ENCODE measurements around the gene CENPF. TPM values are rescaled to one million over a fixed set of nuclear protein-coding genes. Genes with fewer than 3 reads are reported as not detected.
"Not testable (repeated sequence)": the region's sequence is repeated elsewhere in the genome, so short reads cannot be mapped to it uniquely, and the experiment has no call there.

CENPF gene
- total RNA-seq, 2 donors from 2014 or later: 4.3 to 17.7 TPM

- ATAC-seq: no peak
- intact Hi-C loops (cut with DNase I, micrococcal nuclease): loop anchor here (5.0 to 10.0 kb wide), 3 partner anchors 196 to 318 kb away; no protein-coding TSS in a partner anchor
- no peak for DNase-seq
Measured at GRCh38 chr1:214583113-214583512, 19.9 kb upstream of the CENPF start.

GRCh38 chr1:214583824-214584554, 19.0 kb upstream of the CENPF start:
- intact Hi-C loops (cut with DNase I, micrococcal nuclease): loop anchor here (5.0 to 10.0 kb wide), 3 partner anchors 197 to 319 kb away; no protein-coding TSS in a partner anchor
- DNase-seq (no peak), ATAC-seq (no peak)

DNA sequence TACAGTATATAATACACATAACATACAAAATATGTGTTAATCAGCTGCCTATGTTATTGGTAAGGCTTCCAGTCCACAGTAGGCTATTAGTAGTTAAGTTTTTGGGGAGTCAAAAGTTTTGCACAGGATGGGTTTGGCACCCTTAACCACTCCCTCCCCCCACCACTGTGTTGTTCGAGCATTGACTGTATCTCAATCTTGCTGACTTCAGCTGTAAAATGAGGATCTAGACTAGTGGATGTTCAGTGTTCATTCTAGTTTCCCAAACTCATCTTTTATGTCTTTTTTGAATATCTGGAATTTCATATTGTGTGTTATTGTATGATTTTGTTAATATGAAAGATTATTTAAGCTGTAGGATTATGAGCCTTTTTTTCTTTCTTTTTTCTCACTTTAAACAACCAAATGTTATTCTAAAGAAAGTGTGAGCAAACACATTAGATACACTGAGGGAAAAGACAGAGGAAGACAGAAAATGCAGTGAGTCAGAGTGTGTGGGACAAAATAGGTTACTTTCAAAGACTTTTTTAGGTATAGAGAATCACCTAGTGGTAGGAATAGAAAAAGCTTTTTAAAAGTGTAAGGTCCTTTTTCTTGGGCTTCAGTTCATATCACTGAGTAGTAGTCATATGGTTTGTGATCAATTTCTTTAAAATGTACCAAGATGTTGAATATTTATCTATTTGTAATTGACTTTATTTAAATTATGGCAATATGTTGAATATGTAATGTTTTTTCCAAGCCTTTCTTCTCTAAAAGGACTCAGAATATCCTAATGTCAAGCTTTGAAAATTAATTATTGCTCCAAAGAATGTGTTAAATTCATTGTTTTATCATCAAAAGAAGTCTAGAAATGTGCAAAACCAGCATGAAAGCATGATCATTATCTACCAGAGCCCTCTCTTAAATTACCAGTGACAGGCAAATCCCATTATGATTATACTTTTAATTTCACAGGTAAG, 17.9 kb upstream of the CENPF start:
- DNase-seq (no peak), ATAC-seq (peak; percentile 72)
- intact Hi-C loops (cut with DNase I, micrococcal nuclease): loop anchor here (5.0 to 10.0 kb wide), 4 partner anchors 198 to 320 kb away; no protein-coding TSS in a partner anchor

- intact Hi-C loops (cut with DNase I, micrococcal nuclease): loop anchor here (5.0 to 10.0 kb wide), 3 partner anchors 252 to 322 kb away; no protein-coding TSS in a partner anchor
- ATAC-seq: no peak
- no peak for DNase-seq
Measured at GRCh38 chr1:214586621-214587020, 16.4 kb upstream of the CENPF start.

GRCh38 chr1:214587165-214587564, 15.8 kb upstream of the CENPF start:
- ATAC-seq: no peak
- intact Hi-C loops (cut with DNase I, micrococcal nuclease): loop anchor here (5.0 to 10.0 kb wide), 3 partner anchors 252 to 322 kb away; no protein-coding TSS in a partner anchor

DNA sequence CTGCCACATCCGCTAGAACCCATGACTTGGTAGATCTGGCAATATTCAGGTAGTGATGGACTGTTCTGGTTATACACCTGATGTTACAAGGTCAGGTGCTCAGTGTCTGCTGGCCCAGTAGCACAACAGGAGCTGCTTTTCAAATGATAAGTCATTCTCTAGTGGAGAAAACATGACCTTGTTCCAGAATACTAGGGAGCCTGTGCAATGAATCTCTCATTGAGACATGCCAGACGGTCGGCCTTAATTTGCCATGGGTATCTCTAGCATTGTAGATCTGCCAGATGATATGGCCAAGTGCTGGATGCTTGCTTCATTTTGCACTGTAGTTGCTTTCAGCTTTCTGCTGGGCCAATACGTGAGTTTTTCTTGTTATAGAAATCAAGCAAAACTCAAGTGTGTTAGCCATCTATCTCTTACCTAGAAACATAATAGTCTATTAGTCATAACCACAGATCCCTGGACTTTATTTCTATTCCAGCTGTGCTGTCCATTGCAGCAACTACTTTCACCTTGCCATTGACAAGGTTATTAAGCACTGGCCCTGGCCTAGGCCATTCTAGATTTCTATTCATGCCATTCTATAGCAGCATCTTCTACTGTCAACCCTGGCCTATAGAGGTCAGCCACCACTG, 13.9 kb upstream of the CENPF start:
- intact Hi-C loops (cut with DNase I, micrococcal nuclease): loop anchor here (5.0 to 10.0 kb wide), 3 partner anchors 254 to 324 kb away; no protein-coding TSS in a partner anchor
- DNase-seq: no peak
- ATAC-seq: no peak

More at GRCh38 chr1:214587165-214587564, 15.8 kb upstream of the CENPF start:
- DNase-seq: no peak

- DNase-seq (no peak), ATAC-seq (no peak)
- intact Hi-C loops (cut with DNase I, micrococcal nuclease): no loop called here
Measured at GRCh38 chr1:214590696-214591095, 12.3 kb upstream of the CENPF start.

GRCh38 chr1:214591918-214592317, 11.1 kb upstream of the CENPF start:
- ATAC-seq; DNase-seq; intact Hi-C loops (cut with DNase I, micrococcal nuclease): not testable (repeated sequence)

- DNase-seq (no peak), ATAC-seq (no peak)
- intact Hi-C loops (cut with DNase I, micrococcal nuclease): no loop called here
Measured at GRCh38 chr1:214593158-214593557, 9.8 kb upstream of the CENPF start.

GRCh38 chr1:214603819-214604252, 841 bp downstream of the CENPF start:
- DNase-seq (no peak), ATAC-seq (peak; percentile 23)
- intact Hi-C loops (cut with DNase I, micrococcal nuclease): no loop called here

DNA sequence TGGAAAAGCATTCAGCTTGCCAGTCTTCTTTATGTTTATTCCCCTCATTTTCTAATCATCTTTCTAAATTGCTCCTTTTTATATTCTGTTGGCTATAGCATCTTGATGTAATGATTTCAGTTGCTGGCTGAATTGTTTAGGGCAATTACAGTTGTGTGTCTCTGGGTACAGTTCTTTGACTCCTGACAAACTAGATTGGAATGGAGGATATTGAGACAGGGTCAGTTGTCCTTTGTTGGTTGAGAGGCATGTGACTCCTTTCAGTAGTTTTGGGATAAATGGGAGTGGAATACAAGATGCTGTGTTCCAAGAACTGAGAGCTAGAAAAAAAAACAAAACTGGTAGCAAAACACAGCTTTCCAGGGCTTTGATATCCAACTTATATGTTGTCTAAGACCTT, 1.5 kb downstream of the CENPF start:
- ATAC-seq (no peak), DNase-seq (no peak)
- intact Hi-C loops (cut with DNase I, micrococcal nuclease): no loop called here

DNA sequence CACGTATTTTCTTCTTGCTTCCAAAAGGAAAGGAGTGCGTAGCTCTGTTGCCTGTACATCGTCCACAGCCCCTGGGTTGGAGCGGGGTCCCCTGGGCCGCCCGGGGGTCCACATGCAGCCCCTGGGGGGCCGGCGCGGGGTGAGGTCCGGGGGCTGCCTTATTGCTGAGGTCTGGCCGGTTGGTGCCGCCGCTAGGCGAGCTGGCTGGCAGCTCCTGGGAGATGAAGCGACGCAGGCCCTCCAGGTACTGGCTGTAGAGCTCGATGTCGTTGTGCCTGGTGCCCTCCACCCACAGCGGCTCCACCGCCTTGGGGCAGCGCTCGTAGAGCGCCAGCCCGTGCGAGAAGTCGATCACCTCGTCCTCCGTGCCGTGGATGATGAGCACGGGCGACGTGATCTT, 2.5 kb downstream of the CENPF start:
- DNase-seq; intact Hi-C loops (cut with DNase I, micrococcal nuclease); ATAC-seq: not testable (repeated sequence)

- DNase-seq; ATAC-seq; intact Hi-C loops (cut with DNase I, micrococcal nuclease): not testable (repeated sequence)
Measured at GRCh38 chr1:214605933-214606925, 3.2 kb downstream of the CENPF start.

- ATAC-seq; DNase-seq; intact Hi-C loops (cut with DNase I, micrococcal nuclease): not testable (repeated sequence)
Measured at GRCh38 chr1:214607492-214608215, 4.7 kb downstream of the CENPF start.

DNA sequence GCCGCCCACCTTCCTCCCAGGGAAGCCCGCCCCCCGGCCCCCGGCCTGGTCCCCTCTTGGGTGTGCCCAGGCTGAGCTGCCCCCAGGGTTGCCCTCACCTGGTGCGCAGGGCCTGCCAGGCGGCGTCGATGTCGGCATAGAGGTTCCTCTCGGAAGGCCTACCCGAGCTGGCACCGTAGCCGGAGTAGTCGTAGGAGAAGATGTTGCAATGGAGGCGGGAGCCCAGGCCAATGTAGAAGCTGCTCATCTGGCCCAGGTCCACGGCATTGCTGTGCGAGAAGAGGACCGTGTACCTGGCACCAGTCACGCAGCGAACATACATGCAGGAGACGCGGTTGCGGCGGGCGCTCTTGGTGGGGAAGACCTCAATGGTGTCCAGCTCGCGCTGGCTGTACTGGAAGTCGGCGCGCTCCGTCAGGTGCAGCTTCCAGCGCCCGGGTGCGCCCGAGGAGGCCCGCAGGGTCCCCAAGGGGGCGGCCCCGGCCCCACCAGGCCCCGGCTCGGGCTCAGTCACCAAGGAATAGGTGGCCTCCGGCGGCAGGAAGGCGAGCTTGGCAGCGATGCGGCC, 5.3 kb downstream of the CENPF start:
- DNase-seq; ATAC-seq; intact Hi-C loops (cut with DNase I, micrococcal nuclease): not testable (repeated sequence)

DNA sequence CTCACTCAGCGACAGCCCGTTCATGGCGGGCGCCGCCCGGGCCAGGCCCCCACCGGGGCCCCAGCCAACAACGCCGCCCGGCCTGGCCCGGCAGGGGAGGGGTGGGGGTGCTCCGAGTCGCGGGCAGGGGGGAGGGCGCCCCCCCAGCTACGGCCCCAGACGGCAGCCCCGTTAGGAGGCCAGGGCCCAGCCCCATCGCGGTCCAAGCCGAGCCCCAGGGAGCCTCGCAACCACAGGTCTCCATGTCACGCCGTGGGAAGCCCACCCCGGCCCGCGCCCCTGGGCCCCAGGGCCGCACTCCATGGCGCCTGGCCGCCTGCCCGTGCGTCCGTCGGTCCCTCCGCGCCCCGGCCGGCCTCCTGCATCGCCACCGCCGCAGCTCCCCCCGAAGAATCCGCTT, 5.8 kb downstream of the CENPF start:
- ATAC-seq; intact Hi-C loops (cut with DNase I, micrococcal nuclease); DNase-seq: not testable (repeated sequence)

- intact Hi-C loops (cut with DNase I, micrococcal nuclease): no loop called here
- ATAC-seq (no peak), DNase-seq (no peak)
Measured at GRCh38 chr1:214609692-214610091, 6.7 kb downstream of the CENPF start.

Data from left colon (tissue), 2 donors.